ENCODE data around the gene TCF7L1. TPM values are rescaled to one million over a fixed set of nuclear protein-coding genes. Genes with fewer than 3 reads are reported as not detected.

Gene TCF7L1
- total RNA-seq, 2 experiments from 2014 or later, result 0.07 TPM; not detected in 1

- Mint-ChIP-seq H3K27ac (peak overlapping the region; percentile 96), H3K9me3 (no peaks in the 10 kb centered on the region), H3K4me3 (peak overlapping the region; percentile 99), H3K27me3 (ENCODE audit: low read depth) (no peaks in the 10 kb centered on the region), H3K4me1 (ENCODE audit: low read depth) (peaks cover 35% of the 10 kb centered on the region), H3K36me3 (ENCODE audit: low read depth) (peaks cover 30% of the 10 kb centered on the region)
- peak; percentile 23 for DNase-seq
- CTCF ChIA-PET, result interaction anchor here (0.7 to 1.8 kb wide), 4 partner anchors 20 to 200 kb away, joined by 3 to 6 read pairs (median 3); no protein-coding TSS in a partner anchor
- intact Hi-C loops (cut with micrococcal nuclease), result loop anchor here (1.0 to 10.0 kb wide), 10 partner anchors 26 to 841 kb away; partner anchors contain the start of genes C2orf68, GGCX, IMMT and MRPL35
Observed at GRCh38 chr2:85353876-85354285, 220.7 kb downstream of the TCF7L1 start.

GRCh38 chr2:85354286-85355072 lies 221.3 kb downstream of the TCF7L1 start, which contains the start of the genes ELMOD3 and RETSAT:
TSS of gene ELMOD3 (plus strand) at chr2:85354769. CDS start at chr2:85357199, 2,430 bp downstream.
TSS of gene RETSAT (minus strand) at chr2:85354528. CDS start at chr2:85354507, 21 bp downstream.
- Mint-ChIP-seq H3K4me3 (peak within 1 kb of the TSS; percentile 99), H3K4me1 (ENCODE audit: low read depth) (peaks cover 36% of the 10 kb centered on the region), H3K9me3 (no peaks in the 10 kb centered on the region), H3K27ac (peak within 1 kb of the TSS; percentile 96), H3K36me3 (ENCODE audit: low read depth) (peaks cover 29% of the 10 kb centered on the region), H3K27me3 (ENCODE audit: low read depth) (no peaks in the 10 kb centered on the region)
- DNase-seq, result peak; percentile 99
- intact Hi-C loops (cut with micrococcal nuclease), result loop anchor here (1.0 to 10.0 kb wide), 10 partner anchors 26 to 840 kb away; partner anchors contain the start of genes C2orf68, GGCX, IMMT and MRPL35
- CTCF ChIA-PET, result interaction anchor here (0.7 to 1.8 kb wide), 4 partner anchors 20 to 199 kb away, joined by 3 to 6 read pairs (median 3); no protein-coding TSS in a partner anchor

GRCh38 chr2:85355073-85355410 lies 221.8 kb downstream of the TCF7L1 start:
- H3K9me3 Mint-ChIP-seq, result no peaks in the 10 kb centered on the region
- peak; percentile 30 for DNase-seq
- no peaks in the 10 kb centered on the region for H3K27me3 Mint-ChIP-seq (ENCODE audit: low read depth)
- H3K4me1 Mint-ChIP-seq (ENCODE audit: low read depth), result peaks cover 36% of the 10 kb centered on the region
- intact Hi-C loops (cut with micrococcal nuclease), result loop anchor here (10.0 kb wide), 1 partner anchor 840 kb away; the partner anchor contains the start of genes IMMT and MRPL35
- CTCF ChIA-PET, result interaction anchor here (1.8 kb wide), 1 partner anchor 197 kb away, joined by 6 read pairs; no protein-coding TSS in a partner anchor
- H3K27ac Mint-ChIP-seq, result peak overlapping the region; percentile 96
- peak overlapping the region; percentile 99 for H3K4me3 Mint-ChIP-seq
- peaks cover 26% of the 10 kb centered on the region for H3K36me3 Mint-ChIP-seq (ENCODE audit: low read depth)

GRCh38 chr2:85355521-85355920 lies 222.3 kb downstream of the TCF7L1 start:
- Mint-ChIP-seq H3K4me1 (ENCODE audit: low read depth) (peaks cover 36% of the 10 kb centered on the region), H3K9me3 (no peaks in the 10 kb centered on the region), H3K36me3 (ENCODE audit: low read depth) (peaks cover 24% of the 10 kb centered on the region), H3K27ac (no peak overlapping the region), H3K4me3 (peak overlapping the region; percentile 99), H3K27me3 (ENCODE audit: low read depth) (no peaks in the 10 kb centered on the region)
- intact Hi-C loops (cut with micrococcal nuclease), result loop anchor here (10.0 kb wide), 1 partner anchor 839 kb away; the partner anchor contains the start of genes IMMT and MRPL35
- peak; percentile 14 for DNase-seq
- CTCF ChIA-PET, result interaction anchor here (0.6 to 1.8 kb wide), 2 partner anchors 196 to 214 kb away, joined by 3 to 6 read pairs; no protein-coding TSS in a partner anchor

- peaks cover 36% of the 10 kb centered on the region for H3K4me1 Mint-ChIP-seq (ENCODE audit: low read depth)
Observed at GRCh38 chr2:85356186-85356585, 223.0 kb downstream of the TCF7L1 start.

GRCh38 chr2:85357736-85358135 lies 224.5 kb downstream of the TCF7L1 start:
- no peak for DNase-seq
- H3K27me3 Mint-ChIP-seq (ENCODE audit: low read depth), result no peaks in the 10 kb centered on the region
- H3K4me1 Mint-ChIP-seq (ENCODE audit: low read depth), result peaks cover 32% of the 10 kb centered on the region
- no peaks in the 10 kb centered on the region for H3K9me3 Mint-ChIP-seq
- no peak overlapping the region for H3K4me3 Mint-ChIP-seq
- H3K36me3 Mint-ChIP-seq (ENCODE audit: low read depth), result peaks cover 27% of the 10 kb centered on the region
- CTCF ChIA-PET, result interaction anchor here (0.7 kb wide), 1 partner anchor 235 kb away, joined by 4 read pairs; no protein-coding TSS in a partner anchor
- H3K27ac Mint-ChIP-seq, result no peak overlapping the region
- intact Hi-C loops (cut with micrococcal nuclease), result loop anchor here (10.0 kb wide), 1 partner anchor 837 kb away; the partner anchor contains the start of genes IMMT and MRPL35

More at GRCh38 chr2:85356186-85356585, 223.0 kb downstream of the TCF7L1 start:
- H3K9me3 Mint-ChIP-seq, result no peaks in the 10 kb centered on the region
- CTCF ChIA-PET, result interaction anchor here (1.5 kb wide), 1 partner anchor 65 kb away, joined by 9 read pairs; no protein-coding TSS in a partner anchor
- no peak for DNase-seq
- H3K27ac Mint-ChIP-seq, result no peak overlapping the region
- H3K36me3 Mint-ChIP-seq (ENCODE audit: low read depth), result peaks cover 21% of the 10 kb centered on the region
- H3K27me3 Mint-ChIP-seq (ENCODE audit: low read depth), result no peaks in the 10 kb centered on the region
- H3K4me3 Mint-ChIP-seq, result no peak overlapping the region
- intact Hi-C loops (cut with micrococcal nuclease), result loop anchor here (10.0 kb wide), 1 partner anchor 839 kb away; the partner anchor contains the start of genes IMMT and MRPL35

Other genes starting within 250 kb of the TCF7L1 start
- 1,000 to 10,000 TPM; 1,772 to 1,864 TPM for gene TMSB10, start 227.7 kb upstream of the TCF7L1 start, total RNA-seq
- 100 to 1,000 TPM; 105 to 109 TPM for gene KCMF1, start 162.2 kb upstream of the TCF7L1 start, total RNA-seq
- gene TGOLN2, start 194.6 kb downstream of the TCF7L1 start, total RNA-seq, result 10 to 100 TPM; 82.5 to 85.4 TPM
- 10 to 100 TPM; 19.7 to 24.5 TPM for gene RETSAT, start 221.1 kb downstream of the TCF7L1 start, total RNA-seq
- 10 to 100 TPM; 14.8 to 15.4 TPM for gene ELMOD3, start 221.4 kb downstream of the TCF7L1 start, total RNA-seq

All from activated naive CD4-positive, alpha-beta T cell treated with anti-CD3 and anti-CD28 coated beads for 36 hours (primary cell).